ENCODE results near the gene ZIC5. TPM values are rescaled to one million over a fixed set of nuclear protein-coding genes. Genes with fewer than 3 reads are reported as not detected.

The ZIC5 gene
- total and polyA plus RNA-seq, 2 of the 4 experiments (the other 2 are of a cell fraction) = not detected

- Histone ChIP-seq H3K27ac (ENCODE audit: insufficient read depth, low read length) (no peak overlapping the region), H3K4me1 (ENCODE audit: control insufficient read depth, insufficient read depth, low read length) (no peaks in the 10 kb centered on the region; the same call in 1 of the 2 replicates), H3K23ac (ENCODE audit: low read depth, low read length) (no peak overlapping the region), H3K14ac (replicated peaks; ENCODE audit: low read depth, low read length) (no peak overlapping the region), H3K9ac (ENCODE audit: low read depth, low read length) (no peak overlapping the region), H3K4ac (ENCODE audit: low read depth, low read length) (no peak overlapping the region), H3K18ac (ENCODE audit: low read depth, low read length) (no peak overlapping the region), H4K5ac (ENCODE audit: low read depth, low read length) (no peak overlapping the region), H2BK15ac (ENCODE audit: low read depth, low read length) (no peak overlapping the region), H3K4me3 (ENCODE audit: insufficient read depth, low read depth, low read length) (peak overlapping the region; percentile 33), H3K56ac (ENCODE audit: extremely low read depth, insufficient read depth, low read length) (no peak overlapping the region), H3K36me3 (ENCODE audit: control insufficient read depth, insufficient read depth, low read length) (no peaks in the 10 kb centered on the region), H2BK120ac (ENCODE audit: low read depth, low read length) (no peak overlapping the region), H2AK5ac (ENCODE audit: low read depth, low read length) (no peak overlapping the region), H2BK20ac (ENCODE audit: low read depth, low read length) (no peak overlapping the region), H2AFZ (replicated peaks; ENCODE audit: low read length, poor library complexity) (peak overlapping the region; percentile 89), H3K9me1 (ENCODE audit: insufficient read depth, low read length) (no peaks in the 10 kb centered on the region), H3K4me2 (ENCODE audit: low read depth, low read length) (peak overlapping the region; percentile 62), H4K91ac (ENCODE audit: insufficient read depth, low read depth, low read length) (no peak overlapping the region), H2BK5ac (ENCODE audit: low read depth, low read length, poor library complexity, severe bottlenecking) (no peak overlapping the region), H4K8ac (ENCODE audit: low read depth in 2 of 2, low read length in 2 of 2) (no peak overlapping the region), H2AK9ac (replicated peaks; ENCODE audit: low read depth, low read length, poor library complexity) (no peak overlapping the region), H3K79me1 (ENCODE audit: low read depth in 1 of 2, low read length in 2 of 2) (no peaks in the 10 kb centered on the region), H3K27me3 (ENCODE audit: control insufficient read depth, insufficient read depth, low read length) (peaks cover 88% of the 10 kb centered on the region), H3K9me3 (ENCODE audit: control insufficient read depth, insufficient read depth, low read length) (peaks cover 18% of the 10 kb centered on the region), H4K20me1 (ENCODE audit: insufficient read depth, low read length) (peaks cover 14% of the 10 kb centered on the region)
- intact Hi-C loops (cut with micrococcal nuclease) (no loop called here), dilution Hi-C loops (cut with HindIII; ENCODE audit: low sequenced_read_pairs, unreplicated experiment) (no loop called here), in situ Hi-C loops (cut with MboI; ENCODE audit: low sequenced_read_pairs) (loop anchor here (10.0 kb wide), 1 partner anchor 254 kb away; no protein-coding TSS in a partner anchor)
- POLR2A ChIA-PET (ENCODE audit: unreplicated experiment) = no interaction called here
- no peak for TF ChIP-seq RAD21 (IDR thresholded peaks at IDR 0.05; ENCODE audit: low read length)
- no peak for TF ChIP-seq RFX5 (IDR thresholded peaks at IDR 0.05; ENCODE audit: low read depth, low read length)
- TF ChIP-seq NFE2L2 (IDR thresholded peaks at IDR 0.05; ENCODE audit: low read depth, low read length) = no peak
- no peak for TF ChIP-seq CHD1 (IDR thresholded peaks at IDR 0.05; ENCODE audit: low read depth, low read length)
- TF ChIP-seq CEBPB (IDR thresholded peaks at IDR 0.05; ENCODE audit: low read depth, low read length) = no peak
- TF ChIP-seq FOS (IDR thresholded peaks at IDR 0.05; ENCODE audit: low read depth, low read length) = no peak
- peak; percentile 15; the same call in 1 of the 2 replicates for ATAC-seq (ENCODE audit: low read depth)
- DNase-seq = no peak
- WGBS, 2 experiments (ENCODE audit: extremely low coverage in 2 of 2, insufficient read length in 1 of 2) = 1% methylated on average over 32 of the region's 110 CpGs; no CpG with 5 or more reads in 1 of the 2 experiments
- CTCF ChIA-PET = interaction anchor here (0.5 to 1.0 kb wide), 2 partner anchors 11 to 17 kb away, joined by 3 to 4 read pairs; no protein-coding TSS in a partner anchor
- no TSS peak for BruUV-seq (replicated peaks)
These were observed 9.5 kb upstream of the ZIC5 start for GRCh38 chr13:99980824-99981734.
